ENCODE measurements around the gene RNF166.
A peak's percentile ranks its signal among the peaks of the same experiment; 100 is the strongest.

Gene RNF166

DNA sequence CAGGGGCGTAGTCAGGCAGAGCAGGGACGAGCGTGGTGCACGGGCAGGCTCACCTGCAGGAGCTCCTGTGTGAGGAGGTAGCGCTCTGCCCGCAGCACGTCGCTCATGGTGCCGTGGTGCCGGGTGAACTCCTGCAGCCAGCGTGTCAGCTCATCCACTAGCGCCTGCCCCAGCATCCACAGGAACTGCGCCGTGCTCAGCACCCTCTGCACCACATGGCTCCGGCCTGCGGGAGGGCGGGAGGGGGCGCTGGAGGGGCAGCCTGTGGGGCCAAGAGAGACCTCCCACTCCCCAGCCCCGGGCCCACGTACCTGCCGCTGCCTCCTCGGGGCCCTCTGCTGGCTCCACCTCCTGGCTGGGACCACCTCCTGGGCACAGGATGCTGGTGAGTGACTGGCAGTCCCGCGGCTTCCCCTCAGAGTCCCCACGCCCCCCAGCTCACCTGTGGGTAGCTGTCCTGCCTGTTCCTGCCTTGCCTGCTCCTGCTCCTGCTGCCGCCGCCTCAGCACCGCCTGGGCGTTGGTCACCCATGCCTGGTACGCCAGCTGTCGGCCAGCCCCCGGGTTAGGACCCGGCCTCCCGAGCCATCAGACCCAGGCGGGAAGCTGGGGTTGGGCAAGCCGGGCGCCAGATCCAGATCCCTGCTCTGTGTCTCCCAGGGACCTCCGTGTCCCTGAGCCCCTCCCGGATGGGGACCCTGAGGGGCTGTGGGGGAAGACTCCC lies 16.7 kb upstream of the RNF166 start:
- no peak for DNase-seq

DNA sequence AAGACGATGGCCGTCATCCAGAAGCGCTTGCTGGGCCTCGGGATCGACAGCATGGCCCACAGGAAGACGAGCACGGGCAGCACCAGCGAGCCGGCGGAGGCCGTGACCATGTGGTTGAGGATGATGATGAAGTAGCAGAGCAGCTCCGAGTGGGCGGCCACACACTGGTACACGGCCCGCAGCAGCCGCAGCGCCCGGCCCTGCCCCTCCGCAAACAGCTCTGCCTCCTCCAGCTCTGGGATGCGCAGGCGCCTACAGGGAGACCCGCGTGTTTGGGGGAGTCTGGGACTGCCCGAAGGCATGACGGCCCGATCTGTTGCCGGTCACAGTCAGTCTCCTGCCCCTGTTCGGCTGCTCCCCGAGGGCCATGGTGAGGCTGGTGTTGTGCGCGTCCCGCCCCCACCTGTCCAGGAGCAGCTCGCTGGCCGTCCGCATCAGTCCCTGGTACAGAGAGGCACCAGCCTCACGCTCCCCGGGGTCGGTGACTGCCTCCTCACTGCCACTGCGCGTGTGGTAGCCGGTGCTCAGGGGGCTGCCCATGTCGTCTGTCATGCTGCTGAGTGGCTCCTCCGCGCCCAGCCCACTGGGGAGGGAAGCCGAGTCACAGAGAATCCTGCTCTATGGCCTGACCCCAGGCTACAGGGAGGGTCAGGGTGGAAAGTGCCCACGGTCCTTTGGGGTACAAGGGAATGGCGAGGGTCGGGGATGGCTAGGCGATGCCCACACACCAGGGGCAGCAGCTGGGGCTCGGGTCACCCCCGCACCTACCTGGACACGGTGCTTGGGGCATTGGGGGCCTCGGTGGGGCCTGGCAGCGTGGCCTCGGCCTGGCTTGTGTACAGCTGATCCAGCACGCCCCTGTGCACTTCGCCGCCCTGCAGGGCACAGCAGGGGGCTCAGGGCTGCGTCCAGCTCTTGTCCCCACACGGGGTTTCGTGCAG lies 15.9 kb upstream of the RNF166 start:
- no peak for DNase-seq

DNA sequence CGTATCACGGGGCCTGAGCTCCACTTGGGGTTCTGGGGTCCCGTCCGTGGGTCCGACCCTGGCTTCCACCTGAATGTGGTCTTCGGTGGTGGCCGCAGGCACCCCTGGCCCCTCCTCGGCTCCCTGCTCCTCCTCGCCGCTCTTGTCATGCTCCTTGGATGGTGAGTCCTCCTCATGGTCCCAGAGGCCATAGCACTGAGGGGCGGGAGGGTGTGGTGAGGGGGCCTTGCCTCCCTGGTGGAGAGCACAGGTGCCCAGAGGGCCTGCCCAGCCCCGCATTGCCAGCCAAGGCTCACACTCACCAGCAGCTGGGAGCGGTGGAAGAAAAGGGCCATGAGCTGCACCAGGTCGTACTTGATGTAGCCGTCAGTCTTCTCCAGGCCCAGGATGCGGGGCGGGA lies 15.0 kb upstream of the RNF166 start:
- no peak for DNase-seq

DNA sequence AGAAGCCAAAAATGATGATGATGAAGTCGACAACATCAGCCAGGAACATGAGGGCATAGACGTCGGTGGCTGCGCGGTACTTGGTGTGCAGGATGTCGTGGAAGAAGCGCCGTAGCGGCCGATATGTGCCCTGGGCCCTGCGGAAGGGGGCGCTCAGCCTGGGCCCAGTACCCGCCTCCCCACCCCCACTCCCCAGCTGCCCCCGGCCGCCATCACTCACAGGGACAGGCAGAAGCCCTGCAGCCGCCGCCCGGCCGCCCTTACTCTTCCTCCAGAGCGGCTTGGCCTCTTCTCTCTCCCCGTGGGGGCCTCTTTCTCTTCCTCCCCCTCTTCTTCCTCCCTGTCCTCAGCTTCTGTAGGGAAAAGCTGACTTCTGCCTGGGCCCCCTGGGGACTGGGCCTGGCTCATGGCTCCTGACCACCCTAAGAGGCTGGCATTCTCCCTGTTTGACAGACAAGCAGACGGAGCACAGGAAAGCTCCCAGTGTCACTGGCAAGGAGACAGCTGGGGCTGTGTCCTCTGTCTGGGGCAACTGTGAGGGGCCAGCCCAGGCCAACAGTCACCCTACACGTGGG lies 14.3 kb upstream of the RNF166 start:
- no peak for DNase-seq

DNA sequence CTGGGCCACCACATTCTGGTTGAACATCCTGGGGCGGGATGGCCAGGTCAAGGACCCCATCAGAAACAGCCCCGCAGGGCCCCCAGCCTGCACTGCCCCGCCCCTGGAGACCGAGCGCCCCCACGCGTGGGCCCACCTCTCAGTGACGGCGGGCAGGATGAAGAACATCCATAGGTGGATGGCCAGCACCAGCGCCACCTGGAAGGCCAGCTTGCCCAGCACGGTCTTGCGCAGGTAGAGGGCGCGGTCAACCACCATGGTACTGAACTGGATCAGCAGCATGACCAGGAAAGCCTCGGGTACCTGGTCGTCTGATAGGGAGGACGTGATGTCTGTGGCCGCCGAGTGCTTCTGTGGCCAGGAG lies 13.7 kb upstream of the RNF166 start:
- DNase-seq: no peak

DNA sequence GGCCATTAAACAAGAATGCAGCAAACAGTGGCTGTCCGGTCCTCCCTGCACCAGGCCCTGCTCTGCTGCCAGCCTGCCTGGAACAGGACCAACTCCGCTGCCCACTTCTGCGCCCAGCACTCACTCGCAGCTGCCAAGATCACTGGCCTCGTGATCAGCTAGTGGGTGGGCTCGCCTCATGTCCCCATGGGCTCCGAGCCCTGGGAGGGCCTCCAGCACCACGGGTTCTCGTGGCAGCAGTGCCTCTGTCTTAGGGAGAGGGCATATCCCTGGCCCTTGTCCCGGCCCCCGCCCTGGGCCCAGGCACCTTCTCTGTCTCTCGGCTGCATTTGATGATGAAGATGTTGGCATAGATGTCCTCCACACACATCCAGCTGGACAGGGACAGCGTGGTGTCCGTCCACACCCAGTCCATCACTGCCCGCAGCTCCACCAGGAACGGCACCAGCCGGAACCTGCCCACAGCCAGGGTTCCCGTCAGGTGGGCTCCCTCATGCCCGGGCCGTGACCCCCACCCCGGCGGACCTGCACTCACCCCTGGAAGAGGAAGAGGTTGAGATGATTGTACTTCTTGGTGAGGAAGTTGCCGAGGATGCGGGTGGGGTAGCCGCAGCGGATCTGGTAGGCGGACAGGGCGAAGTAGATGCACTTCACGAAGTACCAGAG lies 13.2 kb upstream of the RNF166 start:
- no peak for DNase-seq

DNA sequence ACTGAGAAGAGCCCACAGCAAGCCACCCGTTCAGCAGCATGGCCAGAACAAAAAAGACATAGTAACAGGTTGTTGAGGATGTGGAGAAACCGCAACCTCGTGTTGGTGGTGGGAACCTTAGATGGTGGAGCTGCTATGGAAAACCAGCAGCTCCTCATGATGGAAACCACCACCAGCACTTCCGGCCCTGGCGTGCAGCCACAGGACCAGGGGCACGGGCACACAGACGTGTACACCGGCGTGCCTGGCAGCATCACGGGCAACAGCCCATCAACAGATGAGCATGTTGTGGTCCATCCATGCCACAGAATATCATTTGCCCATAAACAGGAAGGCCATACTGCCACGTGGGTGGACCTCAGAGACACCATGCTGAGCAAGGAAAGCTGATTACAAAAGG lies 12.0 kb upstream of the RNF166 start:
- DNase-seq: no peak

DNA sequence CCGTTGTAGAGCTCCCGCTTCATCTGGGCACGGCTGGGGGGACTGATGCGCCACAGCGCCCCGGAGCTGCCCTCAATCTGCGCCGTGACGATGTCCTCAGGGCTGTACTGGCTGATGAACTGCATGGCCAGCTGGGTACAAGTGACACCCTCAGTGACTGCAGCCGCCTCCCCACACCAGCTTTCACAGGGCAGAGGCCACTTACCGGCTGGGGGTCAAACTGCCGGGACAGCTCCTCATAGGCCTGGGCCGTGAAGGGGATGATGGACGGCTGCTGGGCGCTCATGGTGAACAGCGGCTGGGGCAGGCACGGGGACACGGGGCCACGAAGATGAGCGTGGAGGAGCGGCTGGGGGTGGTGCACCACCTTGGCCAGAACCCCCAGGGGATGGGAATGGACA lies 10.4 kb upstream of the RNF166 start:
- DNase-seq: no peak

DNA sequence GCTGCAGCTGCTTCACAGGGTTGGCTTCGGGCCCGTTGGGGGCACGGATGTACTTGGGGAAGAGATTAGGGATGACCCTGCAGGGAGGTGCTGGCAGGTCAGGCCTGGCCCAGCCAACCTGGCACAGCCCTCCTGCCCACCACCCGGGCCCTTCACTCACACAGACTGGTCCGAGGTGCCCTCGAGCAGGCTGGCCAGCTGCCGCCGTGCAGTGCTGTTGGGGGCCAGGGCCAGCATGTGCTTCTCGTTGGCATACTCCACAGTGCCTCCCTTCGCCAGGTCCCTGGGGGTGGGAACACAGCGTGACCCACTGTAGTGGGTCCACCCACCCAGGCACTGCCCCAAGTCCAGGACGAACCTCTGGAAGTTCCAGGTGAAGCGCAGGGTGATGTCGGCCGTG lies 10.0 kb upstream of the RNF166 start:
- DNase-seq: no peak

DNA sequence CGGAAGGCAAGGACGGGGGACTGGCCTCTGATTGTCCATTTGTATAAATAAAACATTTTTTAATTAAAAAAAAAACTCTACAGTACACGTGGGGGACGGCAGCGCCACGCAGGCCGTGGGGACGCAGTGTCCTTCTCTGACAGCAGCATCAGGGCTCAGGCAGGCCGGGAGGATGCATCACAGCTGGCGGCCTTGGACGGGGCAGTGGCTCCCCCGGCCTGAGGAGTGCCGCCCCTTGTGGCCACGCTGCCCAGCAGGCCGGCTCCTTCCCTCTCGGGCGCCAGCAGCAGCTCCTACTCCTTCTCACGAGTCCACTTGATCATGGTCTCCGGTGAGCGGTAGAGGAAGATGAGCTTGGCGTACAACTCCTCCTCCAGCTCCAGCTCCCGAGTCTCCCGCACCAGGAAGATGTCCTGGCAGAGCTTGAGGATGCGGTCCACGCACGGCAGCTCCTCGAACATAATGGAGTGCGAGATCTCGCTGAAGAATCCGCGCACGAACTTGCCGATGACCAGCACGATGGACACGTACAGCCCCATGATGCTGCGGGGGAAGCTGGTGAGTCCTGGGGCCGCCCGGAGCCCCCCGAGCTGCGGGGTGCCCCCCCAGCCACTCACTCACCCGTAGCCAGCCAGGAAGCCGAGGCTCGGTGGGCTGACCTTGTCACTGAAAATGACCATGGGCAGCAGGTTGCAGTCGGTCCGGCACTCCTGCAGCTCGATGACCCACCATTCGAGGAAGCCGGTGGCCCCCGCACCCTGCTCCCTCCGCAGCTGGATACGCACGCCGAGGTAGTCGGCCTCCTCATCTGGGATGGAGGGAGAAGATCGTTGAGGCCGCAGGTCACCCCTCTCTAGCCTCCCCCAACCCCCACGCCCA lies 9.3 kb upstream of the RNF166 start:
- DNase-seq: no peak

DNA sequence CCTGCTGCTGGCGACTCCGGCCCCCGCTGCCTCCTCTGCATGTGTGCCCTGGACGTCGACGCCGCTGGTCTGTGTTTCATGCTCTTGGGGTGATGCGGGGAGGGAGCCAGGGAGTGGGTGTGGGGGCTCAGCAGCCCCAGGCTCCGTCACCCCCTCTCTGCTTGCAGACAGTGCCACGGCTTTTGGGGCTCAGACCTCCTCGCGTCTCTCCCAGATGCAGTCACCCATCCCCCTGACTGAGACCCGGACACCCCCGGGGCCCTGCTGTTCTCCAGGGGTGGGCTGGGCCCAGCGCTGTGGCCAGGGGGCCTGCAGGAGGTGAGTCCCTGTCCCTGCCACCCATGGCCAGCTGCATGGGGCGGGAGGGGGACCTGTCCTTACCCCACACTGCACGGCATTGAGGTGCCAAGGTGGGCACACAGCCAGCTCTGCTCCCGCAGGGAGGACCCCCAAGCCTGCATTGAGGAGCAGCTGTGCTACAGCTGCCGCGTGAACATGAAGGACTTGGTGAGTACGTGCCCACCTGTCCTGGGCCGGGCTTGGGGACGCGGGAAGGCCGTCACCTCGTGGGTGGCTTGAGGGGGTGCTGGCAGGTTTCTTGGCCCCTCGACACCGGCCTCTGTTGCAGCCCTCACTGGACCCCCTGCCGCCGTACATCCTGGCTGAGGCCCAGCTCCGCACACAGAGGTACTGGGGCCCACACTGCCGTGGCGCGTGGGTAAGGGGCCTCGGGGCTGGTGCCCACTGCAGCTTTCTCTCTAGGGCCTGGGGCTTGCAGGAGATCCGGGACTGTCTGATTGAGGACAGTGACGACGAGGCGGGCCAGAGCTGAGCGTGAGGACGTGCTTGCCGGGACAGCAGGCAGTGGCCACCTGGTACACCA lies 8.5 kb upstream of the RNF166 start:
- DNase-seq: no peak

DNA sequence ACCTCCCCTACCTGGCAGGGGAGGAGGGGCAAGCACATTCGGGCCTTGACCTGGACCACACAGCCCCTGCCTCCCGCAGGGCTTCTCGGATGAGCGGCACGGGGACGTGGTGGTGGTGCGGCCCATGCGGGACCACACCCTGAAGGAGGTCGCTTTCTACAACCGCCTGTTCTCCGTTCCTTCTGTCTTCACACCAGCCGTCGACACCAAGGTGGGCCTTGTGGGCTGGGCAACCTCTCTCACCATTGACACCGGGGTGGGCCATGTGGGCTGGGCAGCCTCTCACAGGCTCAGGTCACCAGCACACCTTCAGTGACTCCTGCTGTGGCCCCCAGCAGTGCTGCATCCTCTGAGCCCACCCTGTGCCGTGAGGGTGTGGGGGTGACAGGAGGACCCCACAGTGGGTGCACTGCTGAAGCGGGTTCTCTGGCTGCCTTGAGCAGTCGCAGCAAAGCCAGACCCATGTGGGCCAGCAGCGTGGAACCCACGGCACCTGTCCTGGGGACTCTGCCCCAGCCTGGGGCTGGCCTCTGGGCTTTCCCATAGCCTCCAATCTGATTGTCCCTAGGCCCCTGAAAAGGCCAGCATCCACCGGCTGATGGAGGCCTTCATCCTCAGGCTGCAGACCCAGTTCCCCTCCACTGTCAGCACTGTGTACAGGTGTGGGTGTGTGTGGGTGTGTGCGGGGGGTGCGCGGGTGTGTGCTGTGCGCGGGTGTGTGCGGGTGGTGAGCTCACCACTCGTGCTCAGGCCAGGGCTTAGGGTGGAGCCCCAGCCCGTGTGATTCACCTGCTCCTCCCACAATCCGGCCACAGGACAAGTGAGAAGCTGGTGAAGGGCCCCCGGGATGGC lies 7.6 kb upstream of the RNF166 start:
- DNase-seq: no peak

DNA sequence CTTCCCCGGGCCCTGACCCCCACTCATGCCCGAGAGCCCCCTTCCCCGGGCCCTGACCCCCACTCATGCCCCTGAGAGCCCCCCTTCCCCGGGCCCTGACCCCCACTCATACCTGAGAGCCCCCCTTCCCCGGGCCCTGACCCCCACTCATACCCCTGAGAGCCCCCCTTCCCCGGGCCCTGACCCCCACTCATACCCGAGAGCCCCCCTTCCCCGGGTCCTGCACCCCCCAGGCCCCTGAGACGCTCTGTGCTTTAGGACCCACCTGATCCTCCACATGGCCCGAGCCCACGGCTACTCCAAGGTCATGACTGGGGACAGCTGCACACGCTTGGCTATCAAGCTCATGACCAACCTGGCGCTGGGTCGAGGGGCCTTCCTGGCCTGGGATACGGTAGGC lies 6.8 kb upstream of the RNF166 start:
- no peak for DNase-seq

DNA sequence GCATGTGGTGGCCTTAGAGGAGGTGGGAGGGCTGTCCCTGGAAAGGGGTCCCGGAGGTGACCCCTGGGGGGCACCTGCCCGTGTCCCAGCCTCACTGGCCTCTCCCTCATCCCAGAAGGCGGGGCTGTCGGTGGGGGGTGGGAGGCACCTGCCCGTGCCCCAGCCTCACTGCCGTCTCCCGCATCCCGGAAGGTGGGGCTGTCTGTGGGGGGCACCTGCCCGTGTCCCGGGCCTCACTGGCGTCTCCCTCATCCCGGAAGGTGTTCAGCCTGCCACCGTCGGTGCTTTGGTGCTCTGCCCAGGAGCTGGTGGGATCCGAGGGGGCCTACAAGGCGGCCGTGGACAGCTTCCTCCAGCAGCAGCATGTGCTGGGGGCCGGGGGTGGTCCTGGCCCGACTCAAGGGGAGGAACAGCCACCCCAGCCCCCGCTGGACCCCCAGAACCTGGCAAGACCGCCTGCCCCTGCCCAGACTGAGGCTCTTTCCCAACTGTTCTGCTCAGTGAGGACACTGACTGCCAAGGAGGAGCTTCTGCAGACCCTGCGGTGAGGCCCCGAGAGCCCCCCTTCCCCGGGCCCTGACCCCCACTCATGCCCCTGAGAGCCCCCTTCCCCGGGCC lies 6.3 kb upstream of the RNF166 start:
- no peak for DNase-seq

DNA sequence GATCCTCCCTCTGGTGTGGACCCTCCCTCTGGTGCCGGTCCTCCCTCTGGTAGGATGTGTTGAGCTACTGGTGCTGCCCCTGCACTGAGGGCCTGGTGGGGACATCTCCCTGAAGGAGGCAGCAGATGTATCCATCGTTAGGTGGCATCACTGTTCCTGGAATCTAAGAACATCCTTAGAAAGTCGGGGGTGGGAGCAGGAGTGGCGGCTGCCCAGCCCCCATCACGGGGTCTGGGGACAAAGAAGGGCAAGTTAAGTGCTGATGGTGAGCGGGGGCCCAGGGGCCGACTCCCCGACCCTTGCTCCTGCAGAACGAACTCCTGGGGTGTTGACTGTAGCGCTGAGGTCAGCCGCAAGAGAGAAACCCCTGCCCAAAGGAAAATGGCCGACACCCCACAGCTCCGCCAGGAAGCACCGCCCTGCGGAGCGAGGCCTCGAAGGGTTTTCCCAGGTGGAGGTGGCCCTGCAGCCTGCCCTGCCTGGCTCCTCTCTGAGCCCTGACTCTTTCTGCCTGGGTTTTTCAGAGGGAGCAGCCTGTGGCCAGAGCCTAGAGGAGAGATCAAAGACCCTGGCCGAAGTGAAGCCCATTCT lies 5.6 kb upstream of the RNF166 start:
- no peak for DNase-seq

DNA sequence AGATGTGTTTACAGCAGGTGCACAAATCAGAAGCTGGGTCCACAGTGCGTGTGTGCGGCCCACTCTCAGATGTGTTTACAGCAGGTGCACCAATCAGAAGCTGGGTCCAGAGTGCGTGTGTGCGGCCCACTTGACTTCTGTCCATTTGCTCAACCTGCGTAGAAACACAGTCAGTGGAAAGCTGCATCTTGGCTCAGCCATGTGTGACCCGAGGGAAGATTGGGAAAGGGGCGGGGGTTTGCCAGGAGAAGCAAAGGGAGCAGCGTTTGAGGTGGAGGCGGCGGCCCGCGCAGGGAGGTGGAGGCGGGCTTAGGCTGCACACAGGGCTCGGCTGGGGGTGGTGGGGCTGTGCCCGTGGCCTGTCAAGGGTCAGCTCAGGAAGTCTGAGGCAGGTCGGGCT lies 4.3 kb upstream of the RNF166 start:
- no peak for DNase-seq

DNA sequence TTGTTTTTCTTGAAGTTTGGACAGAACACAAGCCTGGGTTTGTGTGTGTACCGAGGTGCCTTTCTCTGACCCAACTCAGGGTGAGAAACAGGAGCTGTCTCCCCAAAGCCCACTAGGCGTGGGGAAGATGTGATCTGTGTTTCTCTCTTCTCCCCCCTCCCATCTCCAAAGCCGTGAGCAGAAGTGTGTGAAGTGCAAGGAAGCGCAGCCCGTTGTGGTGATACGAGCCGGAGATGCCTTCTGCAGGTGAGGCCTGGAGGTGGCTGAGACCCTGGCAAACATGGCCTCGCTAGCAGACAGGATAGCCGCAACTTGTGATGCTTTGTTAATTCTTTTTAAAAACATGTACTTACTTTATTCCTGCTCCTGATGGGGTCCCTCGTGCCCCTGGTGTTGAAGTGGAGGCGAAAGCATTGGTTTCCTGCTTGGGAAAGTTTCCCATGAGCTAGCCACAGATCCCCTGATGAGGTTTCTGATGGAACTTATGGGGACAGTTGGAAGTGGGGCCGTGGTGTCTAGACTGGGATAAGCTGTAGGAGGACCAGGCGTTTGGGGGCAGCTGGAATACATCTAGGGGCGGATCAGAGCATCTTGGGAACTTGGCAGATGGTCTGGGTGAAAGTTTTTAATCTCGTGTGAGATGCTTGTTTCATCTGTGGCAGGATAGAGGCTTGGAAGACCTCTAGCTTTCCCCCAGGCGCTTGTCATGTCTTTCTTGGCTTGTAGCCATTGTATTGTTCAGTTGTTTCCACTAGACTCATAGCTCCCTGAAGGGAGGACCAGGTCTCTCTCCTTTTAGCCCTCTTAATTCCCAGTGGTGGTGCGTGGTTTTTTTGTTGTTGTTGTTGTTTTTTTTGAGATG lies 988 bp upstream of the RNF166 start:
- peak; percentile 87 for DNase-seq

DNA sequence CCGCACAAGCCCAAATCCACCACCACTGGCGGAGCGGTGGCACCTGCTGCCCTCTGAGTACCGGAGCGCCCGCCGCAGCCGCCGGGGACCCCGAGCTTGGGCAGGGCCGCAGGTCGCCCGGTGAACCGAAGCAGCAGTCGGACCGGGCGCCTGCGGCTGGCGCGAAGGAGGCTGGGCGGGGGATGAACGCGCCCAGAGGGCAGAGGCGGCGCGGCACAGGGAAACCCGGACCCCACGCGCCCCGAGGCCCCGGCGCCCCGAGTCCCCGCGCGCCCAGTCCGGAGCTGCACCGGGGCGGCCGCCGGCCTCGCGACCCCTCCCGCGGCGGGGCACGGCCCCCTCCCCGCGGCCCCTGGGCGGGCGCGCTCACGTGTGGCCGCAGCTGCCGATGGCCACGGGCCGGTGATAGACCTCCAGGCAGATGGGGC lies 393 bp downstream of the RNF166 start:
- peak; percentile 21 for DNase-seq
